ENCODE results near the gene ARR3.

The ARR3 gene

DNA sequence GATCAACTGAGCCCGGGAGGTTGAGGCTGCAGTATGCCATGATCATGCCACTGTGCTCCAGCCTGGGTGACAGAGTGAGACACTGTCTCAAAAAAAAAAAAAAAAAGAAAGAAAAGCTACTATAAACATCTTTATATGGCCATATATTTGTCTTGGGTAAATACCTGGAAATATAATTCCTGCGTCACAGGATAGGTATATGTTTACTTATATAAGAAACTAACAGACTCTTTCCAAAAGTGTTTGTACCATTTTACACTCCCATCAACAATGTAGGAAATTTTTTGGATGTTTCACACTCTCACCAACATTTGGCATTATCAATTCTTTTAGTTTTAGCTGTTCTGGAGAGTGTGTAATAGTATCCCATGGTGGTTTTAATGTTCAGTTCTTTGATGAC, 20.9 kb upstream of the ARR3 start:
- Histone ChIP-seq H3K9me3 (ENCODE audit: severe bottlenecking) (no peaks in the 10 kb centered on the region), H3K36me3 (ENCODE audit: low read depth) (no peaks in the 10 kb centered on the region), H3K4me1 (ENCODE audit: insufficient read depth, poor library complexity, severe bottlenecking) (peaks cover 2% of the 10 kb centered on the region), H3K27ac (ENCODE audit: poor library complexity, severe bottlenecking) (no peak overlapping the region), H3K27me3 (ENCODE audit: insufficient read depth, poor library complexity, severe bottlenecking) (no peaks in the 10 kb centered on the region), H3K4me3 (ENCODE audit: severe bottlenecking) (no peak overlapping the region)
- TF ChIP-seq, protein P1, sequence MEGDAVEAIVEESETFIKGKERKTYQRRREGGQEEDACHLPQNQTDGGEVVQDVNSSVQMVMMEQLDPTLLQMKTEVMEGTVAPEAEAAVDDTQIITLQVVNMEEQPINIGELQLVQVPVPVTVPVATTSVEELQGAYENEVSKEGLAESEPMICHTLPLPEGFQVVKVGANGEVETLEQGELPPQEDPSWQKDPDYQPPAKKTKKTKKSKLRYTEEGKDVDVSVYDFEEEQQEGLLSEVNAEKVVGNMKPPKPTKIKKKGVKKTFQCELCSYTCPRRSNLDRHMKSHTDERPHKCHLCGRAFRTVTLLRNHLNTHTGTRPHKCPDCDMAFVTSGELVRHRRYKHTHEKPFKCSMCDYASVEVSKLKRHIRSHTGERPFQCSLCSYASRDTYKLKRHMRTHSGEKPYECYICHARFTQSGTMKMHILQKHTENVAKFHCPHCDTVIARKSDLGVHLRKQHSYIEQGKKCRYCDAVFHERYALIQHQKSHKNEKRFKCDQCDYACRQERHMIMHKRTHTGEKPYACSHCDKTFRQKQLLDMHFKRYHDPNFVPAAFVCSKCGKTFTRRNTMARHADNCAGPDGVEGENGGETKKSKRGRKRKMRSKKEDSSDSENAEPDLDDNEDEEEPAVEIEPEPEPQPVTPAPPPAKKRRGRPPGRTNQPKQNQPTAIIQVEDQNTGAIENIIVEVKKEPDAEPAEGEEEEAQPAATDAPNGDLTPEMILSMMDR (IDR thresholded peaks at IDR 0.05; ENCODE audit: poor library complexity, severe bottlenecking), result no peak
- no peak for ATAC-seq (ENCODE audit: low read depth)
- DNase-seq (ENCODE audit: low spot score), result no peak

DNA sequence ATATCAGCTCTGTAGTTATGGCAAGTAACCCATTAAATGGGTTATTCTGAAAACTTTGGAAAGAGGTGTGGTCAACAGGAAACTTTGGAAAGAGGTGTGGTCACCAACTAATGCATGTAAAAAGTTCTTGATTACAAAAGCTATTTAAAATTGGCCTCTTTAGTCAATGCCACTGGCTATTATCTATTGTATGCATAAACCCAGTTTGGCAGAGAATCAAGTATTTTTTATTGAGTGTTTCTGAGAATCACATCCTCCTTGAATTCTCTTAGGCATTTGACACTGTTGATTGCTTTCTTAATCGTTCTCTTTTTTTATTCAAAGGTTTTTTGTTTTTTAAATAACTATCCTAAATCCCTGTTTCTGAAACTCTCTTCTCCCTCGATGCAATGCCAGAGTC, 15.6 kb upstream of the ARR3 start:
- ATAC-seq (ENCODE audit: low read depth), result 0 out of 3 replicates have a peak, but pooled peaks have one; percentile 35
- TF ChIP-seq, protein P1 (IDR thresholded peaks at IDR 0.05; ENCODE audit: poor library complexity, severe bottlenecking), result no peak
- Histone ChIP-seq H3K9me3 (ENCODE audit: severe bottlenecking) (no peaks in the 10 kb centered on the region), H3K4me3 (ENCODE audit: severe bottlenecking) (no peak overlapping the region), H3K36me3 (ENCODE audit: low read depth) (no peaks in the 10 kb centered on the region), H3K27me3 (ENCODE audit: insufficient read depth, poor library complexity, severe bottlenecking) (no peaks in the 10 kb centered on the region), H3K4me1 (ENCODE audit: insufficient read depth, poor library complexity, severe bottlenecking) (peaks cover 29% of the 10 kb centered on the region), H3K27ac (ENCODE audit: poor library complexity, severe bottlenecking) (peak overlapping the region; percentile 88)
- no peak for DNase-seq (ENCODE audit: low spot score)

DNA sequence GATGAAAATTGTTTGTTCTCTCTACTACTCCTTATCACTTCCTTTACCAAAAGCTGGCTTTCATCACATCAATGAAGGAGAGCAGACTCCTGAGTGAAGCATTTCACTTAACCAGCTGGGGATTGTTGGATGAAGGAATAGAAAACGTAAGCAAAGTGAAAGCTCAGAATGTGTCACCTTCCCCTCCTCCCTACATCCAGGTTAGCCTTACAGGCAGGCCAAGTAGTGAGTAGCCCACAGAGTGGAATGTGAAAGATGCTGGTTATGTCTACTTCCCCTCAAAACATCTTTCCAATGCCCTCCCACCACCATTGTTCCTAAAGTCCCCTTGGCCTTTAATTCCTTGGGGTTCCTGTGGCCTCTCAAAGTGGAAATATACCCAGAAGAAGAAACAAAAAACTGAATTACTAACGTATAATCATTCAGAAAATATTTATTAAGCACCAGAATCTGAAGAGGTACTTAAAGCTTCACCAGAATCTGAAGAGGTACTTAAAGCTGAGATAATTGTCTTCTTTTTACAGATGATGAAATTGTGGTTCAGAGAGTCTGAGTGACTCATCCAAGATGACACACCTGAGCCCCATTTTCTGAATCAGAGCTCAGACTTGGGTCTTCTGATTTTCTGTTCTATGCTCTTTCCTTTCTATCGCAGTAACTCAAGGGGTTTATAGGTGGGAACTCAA, 14.6 kb upstream of the ARR3 start:
- H3K27me3 ChIP-seq (ENCODE audit: insufficient read depth, poor library complexity, severe bottlenecking), result no peaks in the 10 kb centered on the region
- no peaks in the 10 kb centered on the region for H3K36me3 ChIP-seq (ENCODE audit: low read depth)
- no peak overlapping the region for H3K4me3 ChIP-seq (ENCODE audit: severe bottlenecking)
- peaks cover 29% of the 10 kb centered on the region for H3K4me1 ChIP-seq (ENCODE audit: insufficient read depth, poor library complexity, severe bottlenecking)
- DNase-seq (ENCODE audit: low spot score) (no peak), ATAC-seq (ENCODE audit: low read depth) (peak; percentile 75)
- TF ChIP-seq, protein P1 (IDR thresholded peaks at IDR 0.05; ENCODE audit: poor library complexity, severe bottlenecking), result no peak
- H3K27ac ChIP-seq (ENCODE audit: poor library complexity, severe bottlenecking), result peak overlapping the region; percentile 88
- no peaks in the 10 kb centered on the region for H3K9me3 ChIP-seq (ENCODE audit: severe bottlenecking)

DNA sequence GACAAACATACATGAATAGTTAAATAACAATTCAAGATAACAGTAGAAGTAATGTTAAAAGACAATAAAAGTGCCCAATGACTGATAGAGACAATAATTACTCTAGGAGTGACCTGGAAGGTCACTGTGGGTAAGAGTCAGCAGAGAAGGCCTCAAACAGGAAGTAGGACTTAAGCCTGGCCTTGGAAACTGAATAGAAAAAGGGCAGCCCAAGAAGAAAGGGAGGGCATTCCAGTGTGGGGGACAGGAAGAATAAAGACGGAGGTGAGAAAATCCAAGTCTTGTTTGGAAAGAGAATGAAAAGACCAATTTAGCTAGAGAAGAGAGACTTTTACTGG, 14.1 kb upstream of the ARR3 start:
- no peak for DNase-seq (ENCODE audit: low spot score)
- no peaks in the 10 kb centered on the region for H3K36me3 ChIP-seq (ENCODE audit: low read depth)
- ATAC-seq (ENCODE audit: low read depth), result peak; percentile 71

DNA sequence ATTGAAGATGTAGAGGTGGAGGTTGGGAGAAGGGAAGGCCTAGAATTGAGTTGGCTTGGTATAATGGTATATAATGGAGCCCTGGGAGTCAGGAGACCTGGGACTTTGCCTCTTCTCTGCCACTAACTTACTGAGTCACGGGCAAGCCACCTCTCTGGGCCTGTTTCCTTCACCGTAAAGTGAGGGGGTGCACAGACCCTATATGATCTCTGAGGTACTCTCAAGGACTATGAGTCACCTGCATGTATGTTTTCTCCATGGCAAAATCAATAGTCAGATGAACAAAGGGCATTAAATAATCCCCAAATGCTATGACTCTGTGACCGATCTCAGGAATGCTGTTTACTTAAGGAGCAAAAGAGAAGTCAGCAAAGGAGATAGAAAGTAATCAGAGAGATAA, 13.2 kb upstream of the ARR3 start:
- Histone ChIP-seq H3K9me3 (ENCODE audit: severe bottlenecking) (no peaks in the 10 kb centered on the region), H3K4me3 (ENCODE audit: severe bottlenecking) (no peak overlapping the region), H3K4me1 (ENCODE audit: insufficient read depth, poor library complexity, severe bottlenecking) (peaks cover 29% of the 10 kb centered on the region), H3K36me3 (ENCODE audit: low read depth) (no peaks in the 10 kb centered on the region), H3K27me3 (ENCODE audit: insufficient read depth, poor library complexity, severe bottlenecking) (no peaks in the 10 kb centered on the region), H3K27ac (ENCODE audit: poor library complexity, severe bottlenecking) (peak overlapping the region; percentile 88)
- TF ChIP-seq, protein P1 (IDR thresholded peaks at IDR 0.05; ENCODE audit: poor library complexity, severe bottlenecking), result no peak
- ATAC-seq (ENCODE audit: low read depth) (no peak), DNase-seq (ENCODE audit: low spot score) (no peak)

More for the DNA sequence above, 14.1 kb upstream of the ARR3 start:
- no peaks in the 10 kb centered on the region for H3K9me3 ChIP-seq (ENCODE audit: severe bottlenecking)
- H3K27ac ChIP-seq (ENCODE audit: poor library complexity, severe bottlenecking), result peak overlapping the region; percentile 88
- H3K4me3 ChIP-seq (ENCODE audit: severe bottlenecking), result no peak overlapping the region
- H3K27me3 ChIP-seq (ENCODE audit: insufficient read depth, poor library complexity, severe bottlenecking), result no peaks in the 10 kb centered on the region
- H3K4me1 ChIP-seq (ENCODE audit: insufficient read depth, poor library complexity, severe bottlenecking), result peaks cover 29% of the 10 kb centered on the region
- TF ChIP-seq, protein P1 (IDR thresholded peaks at IDR 0.05; ENCODE audit: poor library complexity, severe bottlenecking), result no peak

Data from RWPE2 (cell line).